ENCODE results near the gene SCN7A.
"Not testable (repeated sequence)": the region's sequence is repeated elsewhere in the genome, so short reads cannot be mapped to it uniquely, and the experiment has no call there.

The SCN7A gene

GRCh38 chr2:166360426-166360825 is 133.6 kb downstream of the SCN7A start:
- DNase-seq (ENCODE audit: low read depth, low spot score) = no peak

- not testable (repeated sequence) for DNase-seq (ENCODE audit: low read depth, low spot score)
Observed at GRCh38 chr2:166357950-166358321, 136.1 kb downstream of the SCN7A start.

DNA sequence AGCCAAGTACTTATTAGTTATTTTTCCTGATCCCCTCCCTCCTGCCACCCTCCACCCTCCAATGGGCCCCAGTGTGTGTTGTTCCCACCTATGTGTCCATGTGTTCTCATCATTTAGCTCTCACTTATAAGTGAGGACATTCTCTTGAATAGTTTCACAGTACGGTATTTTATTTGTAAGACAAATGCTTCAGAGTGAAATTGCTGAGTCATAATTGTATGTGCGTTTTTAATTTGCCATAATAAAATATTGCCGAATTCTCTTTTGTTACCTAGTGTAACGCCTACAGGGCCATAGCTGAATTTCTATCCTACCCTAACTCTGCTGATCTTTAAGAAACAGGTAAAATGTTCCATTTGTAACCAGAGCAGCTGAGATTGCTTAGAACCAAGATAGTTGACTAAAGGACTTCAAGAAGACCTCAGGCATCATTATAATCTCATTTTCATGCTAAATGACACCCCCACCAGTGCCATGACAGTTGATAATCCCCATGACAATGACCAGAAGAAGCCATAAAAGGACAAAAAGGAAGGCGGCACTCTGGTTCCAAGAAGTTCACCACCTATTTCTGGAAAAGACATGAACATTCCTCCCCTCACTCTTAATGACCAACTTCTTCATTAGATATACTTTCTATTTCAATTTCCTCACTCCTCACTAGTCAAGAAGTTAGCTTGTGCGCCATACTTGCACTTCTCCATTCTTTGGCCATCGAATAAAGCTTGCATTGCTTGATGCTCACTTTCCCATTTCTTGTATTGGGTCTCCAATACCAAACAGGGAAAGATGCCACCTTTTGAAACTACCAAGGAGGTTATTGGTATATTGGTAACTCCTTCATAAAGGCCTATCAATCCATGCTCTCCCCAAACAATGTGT is 136.7 kb downstream of the SCN7A start:
- no peak for DNase-seq (ENCODE audit: low read depth, low spot score)
